ENCODE data around the gene PIRT.
"Not testable (repeated sequence)": the region's sequence is repeated elsewhere in the genome, so short reads cannot be mapped to it uniquely, and the experiment has no call there.

Gene PIRT

DNA sequence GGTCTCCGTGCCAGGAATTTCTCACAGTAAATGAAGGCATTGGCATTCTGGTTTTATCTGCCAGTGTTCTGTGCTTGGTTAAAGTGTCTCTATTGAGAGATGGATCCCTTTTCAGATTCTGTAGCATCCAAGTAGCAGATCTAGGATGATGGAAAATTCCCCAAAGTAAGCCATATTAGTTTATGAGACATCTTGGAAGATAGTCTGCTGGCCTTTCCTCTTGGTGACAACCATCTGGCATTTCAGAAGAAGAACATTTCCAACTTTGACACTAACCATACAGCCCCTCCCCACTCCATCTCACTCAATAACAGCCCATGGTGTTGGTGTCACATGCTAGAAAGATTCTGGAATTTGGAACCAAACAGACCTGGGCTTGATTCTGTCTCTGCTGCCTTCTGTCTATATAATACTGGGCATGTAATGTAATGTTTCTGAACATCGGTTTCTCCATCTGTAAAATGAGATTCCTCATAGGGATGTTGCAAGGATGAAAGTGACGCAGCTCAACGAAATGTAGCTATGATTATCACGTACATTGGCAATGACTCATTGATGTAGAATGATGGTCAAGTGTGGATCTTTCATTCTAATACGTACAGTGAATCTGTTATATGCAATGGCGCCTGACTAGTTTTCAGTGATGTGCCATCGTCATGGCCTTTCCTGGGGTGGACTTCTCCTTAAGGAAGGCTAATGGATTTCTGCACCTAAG is 32.6 kb upstream of the PIRT start:
- TF ChIP-seq, protein P1, sequence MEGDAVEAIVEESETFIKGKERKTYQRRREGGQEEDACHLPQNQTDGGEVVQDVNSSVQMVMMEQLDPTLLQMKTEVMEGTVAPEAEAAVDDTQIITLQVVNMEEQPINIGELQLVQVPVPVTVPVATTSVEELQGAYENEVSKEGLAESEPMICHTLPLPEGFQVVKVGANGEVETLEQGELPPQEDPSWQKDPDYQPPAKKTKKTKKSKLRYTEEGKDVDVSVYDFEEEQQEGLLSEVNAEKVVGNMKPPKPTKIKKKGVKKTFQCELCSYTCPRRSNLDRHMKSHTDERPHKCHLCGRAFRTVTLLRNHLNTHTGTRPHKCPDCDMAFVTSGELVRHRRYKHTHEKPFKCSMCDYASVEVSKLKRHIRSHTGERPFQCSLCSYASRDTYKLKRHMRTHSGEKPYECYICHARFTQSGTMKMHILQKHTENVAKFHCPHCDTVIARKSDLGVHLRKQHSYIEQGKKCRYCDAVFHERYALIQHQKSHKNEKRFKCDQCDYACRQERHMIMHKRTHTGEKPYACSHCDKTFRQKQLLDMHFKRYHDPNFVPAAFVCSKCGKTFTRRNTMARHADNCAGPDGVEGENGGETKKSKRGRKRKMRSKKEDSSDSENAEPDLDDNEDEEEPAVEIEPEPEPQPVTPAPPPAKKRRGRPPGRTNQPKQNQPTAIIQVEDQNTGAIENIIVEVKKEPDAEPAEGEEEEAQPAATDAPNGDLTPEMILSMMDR (conservative IDR thresholded peaks at IDR 0.05; ENCODE audit: control insufficient read depth, insufficient read depth, low read depth, low read length) = no peak
- no peak for DNase-seq (ENCODE audit: low read depth)
- H3K4me3 ChIP-seq (ENCODE audit: control insufficient read depth, low read depth, low read length) = no peak overlapping the region

DNA sequence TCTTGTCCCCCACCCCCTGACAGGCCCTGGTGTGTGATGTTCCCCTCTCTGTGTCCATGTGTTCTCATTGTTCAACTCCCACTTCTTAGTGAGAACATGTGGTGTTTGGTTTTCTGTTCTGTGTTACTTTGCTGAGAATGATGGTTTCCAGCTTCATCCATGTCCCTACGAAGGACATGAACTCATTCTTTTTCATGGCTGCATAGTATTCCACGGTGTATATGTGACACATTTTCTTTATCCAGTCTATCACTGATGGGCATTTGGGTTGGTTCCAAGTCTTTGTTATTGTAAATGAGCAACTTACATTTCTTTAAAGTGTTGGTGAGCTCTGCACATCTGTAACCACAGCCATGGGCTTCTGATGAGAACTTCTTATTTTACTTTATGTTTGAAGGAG is 30.9 kb upstream of the PIRT start:
- DNase-seq (ENCODE audit: low read depth); H3K4me3 ChIP-seq (ENCODE audit: control insufficient read depth, low read depth, low read length): not testable (repeated sequence)

DNA sequence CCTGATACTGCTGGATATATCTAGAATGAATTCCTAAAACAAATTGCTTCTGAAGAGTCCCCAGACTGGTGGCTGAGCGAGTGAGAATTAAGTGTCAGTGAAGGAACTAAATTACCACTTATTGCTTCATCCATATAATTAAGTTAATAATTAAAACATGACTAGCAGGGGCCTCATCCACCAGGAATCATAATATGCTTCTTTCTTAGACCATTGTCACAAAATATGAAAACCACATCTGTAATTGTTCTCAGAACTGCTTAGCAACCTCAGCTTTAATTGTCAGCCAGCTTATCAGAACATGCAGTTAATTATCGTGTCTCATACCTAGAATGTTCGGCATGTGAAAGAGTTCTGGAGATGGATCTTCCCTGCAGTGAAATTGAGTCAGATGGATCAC is 21.2 kb upstream of the PIRT start:
- DNase-seq (ENCODE audit: low read depth) = no peak
- TF ChIP-seq, protein P1 (conservative IDR thresholded peaks at IDR 0.05; ENCODE audit: control insufficient read depth, insufficient read depth, low read depth, low read length) = no peak

DNA sequence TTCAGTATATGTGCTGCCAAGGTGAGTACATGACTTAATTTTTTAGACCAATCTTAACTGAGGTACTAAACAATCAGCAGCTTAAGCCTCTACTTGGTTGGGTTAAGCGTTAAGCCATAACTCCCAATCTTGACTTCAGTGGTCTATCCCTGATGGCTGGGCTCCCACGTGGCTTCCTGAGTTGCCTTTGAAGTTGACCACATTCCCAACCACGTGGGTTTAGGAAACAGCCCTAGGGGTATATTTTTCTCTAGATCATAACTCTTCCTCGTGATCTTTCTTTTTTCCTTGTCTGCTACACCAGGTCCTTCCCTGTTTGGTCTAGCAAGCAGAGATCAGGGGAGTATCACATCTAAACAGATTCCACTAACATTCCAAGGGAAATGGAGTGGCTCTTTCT is 20.1 kb upstream of the PIRT start:
- no peak overlapping the region for H3K4me3 ChIP-seq (ENCODE audit: control insufficient read depth, low read depth, low read length)
- DNase-seq (ENCODE audit: low read depth) = no peak
- TF ChIP-seq, protein P1 (conservative IDR thresholded peaks at IDR 0.05; ENCODE audit: control insufficient read depth, insufficient read depth, low read depth, low read length) = no peak

More for the DNA sequence above, 21.2 kb upstream of the PIRT start:
- H3K4me3 ChIP-seq (ENCODE audit: control insufficient read depth, low read depth, low read length) = no peak overlapping the region

DNA sequence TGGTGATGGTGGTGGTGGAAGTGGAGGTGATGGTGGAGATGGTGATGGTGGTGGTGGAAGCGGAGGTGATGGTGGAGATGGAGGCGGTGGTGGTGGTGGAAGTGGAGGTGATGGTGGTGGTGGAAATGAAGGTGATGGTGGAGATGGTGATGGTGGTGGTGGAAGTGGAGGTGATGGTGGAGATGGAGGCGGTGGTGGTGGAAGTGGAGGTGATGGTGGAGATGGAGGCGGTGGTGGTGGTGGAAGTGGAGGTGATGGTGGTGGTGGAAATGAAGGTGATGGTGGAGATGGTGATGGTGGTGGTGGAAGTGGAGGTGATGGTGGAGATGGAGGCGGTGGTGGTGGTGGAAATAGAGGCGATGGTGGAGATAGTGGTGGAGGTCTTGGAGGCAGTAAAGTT is 8.7 kb upstream of the PIRT start:
- not testable (repeated sequence) for DNase-seq (ENCODE audit: low read depth)

DNA sequence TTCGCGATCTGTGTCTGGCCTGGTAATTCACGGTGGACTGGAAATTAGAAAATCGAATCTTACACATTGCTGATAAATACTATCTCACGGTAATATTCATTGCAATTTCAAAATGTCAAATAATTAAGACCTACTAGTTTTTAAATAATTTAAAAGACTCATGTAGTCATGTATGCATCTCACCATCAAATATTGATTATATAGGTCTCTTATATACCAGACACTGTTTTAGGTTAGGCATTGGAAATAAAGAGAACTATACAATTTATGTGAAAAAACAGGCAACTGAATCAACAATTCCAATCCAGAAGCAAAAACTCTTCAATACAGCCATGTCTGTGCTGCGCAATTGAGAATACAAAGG is 7.5 kb upstream of the PIRT start:
- no peak for DNase-seq (ENCODE audit: low read depth)
- no peak overlapping the region for H3K4me3 ChIP-seq (ENCODE audit: control insufficient read depth, low read depth, low read length)
- TF ChIP-seq, protein P1 (conservative IDR thresholded peaks at IDR 0.05; ENCODE audit: control insufficient read depth, insufficient read depth, low read depth, low read length) = no peak

More for the DNA sequence above, 8.7 kb upstream of the PIRT start:
- H3K4me3 ChIP-seq (ENCODE audit: control insufficient read depth, low read depth, low read length) = not testable (repeated sequence)

DNA sequence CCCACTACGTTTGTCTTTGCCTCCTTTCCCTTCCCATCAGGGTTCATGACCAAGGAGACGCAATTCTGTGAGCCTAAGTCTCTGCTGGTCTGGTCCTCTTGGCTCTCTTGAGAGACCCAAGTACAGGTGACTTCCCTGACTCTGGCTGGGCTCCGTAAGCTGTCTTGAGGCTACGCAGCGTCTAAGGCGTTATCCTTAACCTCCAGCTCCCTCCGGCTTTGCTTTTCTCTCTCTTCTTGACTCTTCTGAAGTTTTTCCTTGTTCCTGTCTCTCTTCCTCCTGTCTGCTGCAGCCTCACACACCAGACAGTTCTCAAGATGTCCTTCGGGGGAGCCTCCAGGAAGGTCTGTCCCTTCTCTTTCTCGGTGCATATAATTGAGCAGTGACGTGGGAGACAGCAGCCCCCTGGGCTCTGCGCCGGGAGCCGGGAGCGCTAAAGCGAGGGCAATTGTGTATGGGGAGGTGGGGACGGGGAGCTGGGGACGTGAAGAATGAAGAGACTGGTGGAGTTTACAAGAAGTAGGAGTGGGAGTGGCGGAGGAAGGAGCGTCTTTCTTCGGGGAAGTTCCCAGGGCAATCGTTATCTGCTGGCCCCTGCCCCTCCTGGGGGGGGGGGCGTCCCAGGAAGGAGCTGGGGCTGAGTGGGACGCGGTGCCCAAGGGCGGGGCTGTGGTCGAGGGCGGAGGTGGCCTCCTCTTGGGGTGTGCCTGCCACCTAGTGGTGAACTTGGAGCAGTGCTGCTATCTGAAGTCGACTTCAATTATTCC is 6.9 kb upstream of the PIRT start:
- DNase-seq (ENCODE audit: low read depth) = peak; percentile 62
- peak overlapping the region; percentile 35 for H3K4me3 ChIP-seq (ENCODE audit: control insufficient read depth, low read depth, low read length)
- TF ChIP-seq, protein P1 (conservative IDR thresholded peaks at IDR 0.05; ENCODE audit: control insufficient read depth, insufficient read depth, low read depth, low read length) = peak; percentile 86
